Measurements from ENCODE around the gene CMKLR1. TPM values are rescaled to one million over a fixed set of nuclear protein-coding genes. Genes with fewer than 3 reads are reported as not detected.

The CMKLR1 gene
- total RNA-seq, 1 donor from 2014 or later = 10.6 TPM

GRCh38 chr12:108341854-108342847, 3.0 kb upstream of the CMKLR1 start:
- no peak for DNase-seq (ENCODE audit: missing footprints)
- intact Hi-C loops (cut with DNase I) = no loop called here
- ATAC-seq = no peak

- DNase-seq (ENCODE audit: missing footprints) = no peak
- intact Hi-C loops (cut with DNase I) = no loop called here
- ATAC-seq = no peak
These were observed 2.2 kb upstream of the CMKLR1 start for GRCh38 chr12:108341356-108341755.

- ATAC-seq = peak; percentile 3
- DNase-seq (ENCODE audit: missing footprints) = no peak
- intact Hi-C loops (cut with DNase I) = no loop called here
These were observed 926 bp upstream of the CMKLR1 start for GRCh38 chr12:108340037-108340436.

DNA sequence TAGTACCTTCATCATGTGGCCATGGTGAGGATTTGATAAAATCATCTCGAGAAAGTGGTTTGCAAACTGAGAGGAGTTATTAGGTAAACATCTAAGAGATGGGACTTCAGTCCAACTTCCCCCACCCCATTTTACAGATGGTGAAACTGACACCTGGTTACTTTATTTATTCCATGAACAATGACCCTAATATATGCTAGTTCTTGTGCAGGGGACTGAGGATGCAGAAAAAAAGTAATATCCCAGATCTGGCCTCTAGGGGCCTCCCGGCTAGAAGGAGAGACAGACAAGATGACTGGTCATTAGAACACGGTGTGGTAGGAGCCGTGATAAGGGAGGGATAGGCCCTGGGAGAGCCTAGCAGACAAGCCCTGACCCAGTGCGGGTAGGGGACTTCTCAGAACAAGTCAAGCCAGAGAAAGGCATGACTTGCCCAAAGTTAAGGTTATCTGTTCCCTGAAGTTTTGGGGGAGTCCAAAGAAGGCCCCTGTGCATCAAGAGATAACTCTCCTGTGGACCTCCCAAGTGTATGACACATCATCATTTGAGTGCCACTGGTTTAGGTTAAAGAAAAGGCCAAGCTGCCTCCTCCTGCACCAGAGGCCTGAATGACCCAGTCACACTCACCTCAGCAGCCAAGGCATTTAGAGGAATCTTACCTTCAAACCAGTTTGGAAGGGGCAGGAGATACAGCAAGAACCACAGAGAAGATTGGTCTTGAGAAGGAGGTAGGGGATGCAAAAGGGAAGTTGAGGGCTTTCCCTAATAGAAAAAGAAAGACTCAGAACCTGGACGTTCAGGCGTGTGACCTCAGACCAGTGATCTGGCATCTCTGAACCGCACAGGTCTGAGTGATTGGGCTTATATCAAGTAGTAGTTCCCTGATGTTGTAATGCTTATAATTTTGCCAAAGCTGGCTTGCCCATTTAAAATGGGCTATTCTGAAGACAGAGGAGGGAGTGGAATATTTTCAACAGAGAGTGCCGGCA, 1.6 kb downstream of the CMKLR1 start:
- intact Hi-C loops (cut with DNase I) = loop anchor here (5.0 kb wide), 1 partner anchor 35 kb away; no protein-coding TSS in a partner anchor
- ATAC-seq (peak; percentile 40), DNase-seq (ENCODE audit: missing footprints) (no peak)

DNA sequence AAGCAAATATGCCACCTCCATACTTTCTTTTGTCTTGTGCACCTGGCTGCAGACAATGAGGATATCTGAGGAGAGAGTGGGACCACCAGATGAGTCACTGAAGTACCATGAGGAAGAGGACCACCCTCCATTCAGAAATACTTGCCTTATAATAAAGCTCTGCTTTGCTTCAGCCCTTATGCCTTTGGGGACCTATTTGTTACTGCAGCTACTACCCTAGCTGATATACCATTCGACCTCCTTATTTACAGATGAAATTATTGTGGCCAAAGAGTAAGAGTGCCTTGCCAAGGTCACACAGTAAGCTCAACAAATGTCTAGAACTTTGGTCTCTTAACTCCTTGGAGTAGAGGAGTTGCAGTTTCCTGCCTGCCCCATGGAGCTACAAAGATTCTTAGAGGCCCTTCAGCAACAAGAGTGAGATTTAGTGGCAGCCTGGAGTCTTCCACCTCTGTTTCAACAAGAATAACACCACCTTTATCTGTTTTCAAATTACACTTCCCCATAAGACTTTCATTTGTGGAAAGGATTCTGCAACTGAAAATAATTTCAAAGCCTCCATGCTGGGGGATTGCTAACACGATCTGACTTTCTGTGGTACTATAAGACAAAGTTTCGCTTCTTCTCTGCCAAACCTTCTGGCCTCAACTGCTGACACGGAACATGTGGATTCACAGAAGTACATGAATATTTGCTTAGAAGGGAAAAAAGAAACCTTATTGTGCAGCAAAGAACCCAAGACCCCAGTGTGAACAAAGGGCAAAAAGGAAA, 3.6 kb downstream of the CMKLR1 start:
- intact Hi-C loops (cut with DNase I) = loop anchor here (5.0 kb wide), 1 partner anchor 33 kb away; no protein-coding TSS in a partner anchor
- ATAC-seq (no peak), DNase-seq (ENCODE audit: missing footprints) (no peak)

DNA sequence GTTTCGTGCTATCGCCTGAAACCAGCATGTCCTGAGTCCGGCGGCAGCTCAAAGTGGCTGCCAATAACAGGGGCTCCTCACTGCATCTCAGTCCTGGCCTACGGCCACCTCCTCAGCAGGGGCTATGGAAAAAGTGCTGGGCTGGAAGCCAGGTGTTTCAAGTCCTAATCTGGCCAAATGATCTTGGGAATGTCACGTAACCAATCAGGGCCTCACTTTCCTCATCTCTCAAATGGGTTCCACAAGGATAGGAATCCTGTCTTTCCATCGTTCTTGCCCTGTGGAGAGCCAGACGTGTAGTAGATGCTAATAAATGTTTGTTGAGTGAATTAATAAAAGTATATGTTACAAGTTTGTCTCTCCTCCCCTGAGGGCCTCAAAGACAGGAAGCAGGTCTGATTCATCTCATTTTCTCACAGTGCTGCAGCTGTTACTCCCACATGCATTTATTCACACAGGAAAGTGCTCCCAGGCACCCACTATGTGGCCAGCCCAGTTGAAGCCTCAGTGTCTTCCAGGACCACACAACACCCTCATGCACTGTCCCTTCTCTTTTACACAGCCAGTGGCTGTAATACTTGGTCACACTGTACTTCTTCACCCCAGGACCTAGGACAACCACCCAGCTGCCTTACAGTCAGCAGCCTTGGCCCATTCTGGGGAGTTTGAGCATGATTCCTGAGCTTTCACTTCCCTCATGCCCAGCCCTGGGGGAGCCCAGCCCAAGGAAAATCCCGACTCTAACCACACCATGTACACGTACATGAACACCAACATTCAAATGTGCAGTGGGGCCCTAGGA, 5.0 kb downstream of the CMKLR1 start:
- intact Hi-C loops (cut with DNase I) = no loop called here
- ATAC-seq (peak; percentile 21), DNase-seq (ENCODE audit: missing footprints) (no peak)

DNA sequence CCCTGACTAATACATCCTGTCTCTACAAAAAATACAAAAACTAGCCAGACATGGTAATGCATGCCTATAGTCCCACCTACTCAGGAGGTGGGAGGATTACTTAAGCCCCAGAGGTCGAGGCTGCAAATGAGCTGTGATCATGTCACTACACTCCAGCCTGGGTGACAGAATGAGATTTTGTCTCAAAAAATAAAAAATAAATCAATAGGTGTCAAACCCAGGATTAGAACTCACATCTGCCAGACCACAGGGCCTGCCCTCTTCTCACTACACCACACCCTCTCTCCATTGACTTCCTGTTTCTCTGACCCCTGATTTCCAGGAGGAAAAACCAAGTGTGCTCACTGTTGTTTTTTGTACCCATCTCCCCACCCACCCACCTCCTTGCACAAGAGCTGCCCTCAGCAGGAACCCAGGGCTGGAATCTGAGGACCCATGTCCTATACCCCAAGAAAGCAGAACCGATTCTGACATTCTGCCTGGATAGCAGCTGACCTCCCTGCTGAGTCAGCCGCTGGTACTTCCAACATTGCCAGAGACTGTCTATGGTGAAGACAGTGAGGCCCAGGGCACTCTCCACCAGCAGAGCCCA, 6.2 kb downstream of the CMKLR1 start:
- intact Hi-C loops (cut with DNase I) = no loop called here
- peak; percentile 54 for ATAC-seq
- DNase-seq (ENCODE audit: missing footprints) = peak; percentile 75

- intact Hi-C loops (cut with DNase I) = no loop called here
- ATAC-seq = peak; percentile 77
- DNase-seq (ENCODE audit: missing footprints) = no peak
These were observed 10.7 kb downstream of the CMKLR1 start for GRCh38 chr12:108328420-108328819.

DNA sequence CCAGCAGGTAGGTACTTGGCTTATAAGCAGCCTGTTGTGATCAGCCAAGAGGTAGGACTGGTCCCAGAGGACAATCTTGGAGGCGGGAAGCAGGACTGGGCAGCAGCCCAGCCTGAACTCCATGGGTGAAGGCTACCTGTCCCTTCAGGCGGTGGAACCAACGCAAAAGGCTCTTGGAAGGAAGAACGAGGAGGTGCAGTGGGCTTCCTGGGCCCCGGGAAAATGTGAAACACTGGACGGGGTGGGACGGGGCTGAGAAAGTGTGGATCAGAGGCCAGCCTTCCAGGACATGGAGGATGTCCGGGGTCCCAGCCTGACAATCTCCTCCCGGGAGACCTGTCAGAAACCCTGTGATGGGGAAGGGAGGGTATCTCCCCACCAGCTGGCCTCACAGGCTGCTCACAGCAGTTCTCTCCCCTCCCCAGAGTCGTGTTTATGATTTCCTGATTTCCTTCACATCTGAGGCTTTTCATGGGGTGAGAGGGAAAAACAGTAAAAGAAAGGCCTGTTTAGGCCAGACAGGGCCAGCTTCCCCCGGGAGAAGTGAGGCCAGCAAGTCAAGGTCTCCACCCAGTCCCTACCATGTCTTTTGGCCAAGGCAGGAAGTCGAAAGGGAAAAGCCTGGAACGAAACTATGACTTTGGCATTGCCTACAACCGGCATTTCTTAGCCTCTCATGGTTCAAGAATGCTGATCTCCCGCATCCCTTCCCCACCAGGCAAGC, 11.3 kb downstream of the CMKLR1 start:
- intact Hi-C loops (cut with DNase I) = no loop called here
- ATAC-seq = peak; percentile 83
- no peak for DNase-seq (ENCODE audit: missing footprints)

DNA sequence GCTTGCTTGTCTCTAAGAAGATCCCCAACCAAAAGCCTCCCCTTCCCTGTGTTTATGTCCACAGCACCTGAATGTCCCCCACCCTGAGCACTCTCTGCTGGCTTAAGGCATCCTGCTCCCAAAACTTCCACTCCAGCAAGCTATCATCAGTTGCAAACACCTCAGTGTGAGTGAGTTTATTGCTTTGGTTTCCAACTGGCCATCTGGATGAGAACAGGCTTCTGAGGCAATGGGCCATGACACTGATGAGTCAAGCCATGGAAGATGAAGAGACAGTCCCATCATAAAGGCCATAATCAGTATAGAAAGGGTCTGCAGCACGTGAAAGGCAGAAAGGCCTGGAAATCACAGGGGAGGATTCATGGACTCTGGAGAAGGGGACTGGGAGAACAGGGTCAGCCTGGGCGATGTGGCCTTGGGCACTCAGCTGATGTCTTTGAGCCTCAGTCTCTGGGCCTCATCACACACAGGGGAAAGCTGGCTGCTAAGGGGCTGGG, 12.8 kb downstream of the CMKLR1 start:
- DNase-seq (ENCODE audit: missing footprints) (no peak), ATAC-seq (no peak)
- intact Hi-C loops (cut with DNase I) = no loop called here

DNA sequence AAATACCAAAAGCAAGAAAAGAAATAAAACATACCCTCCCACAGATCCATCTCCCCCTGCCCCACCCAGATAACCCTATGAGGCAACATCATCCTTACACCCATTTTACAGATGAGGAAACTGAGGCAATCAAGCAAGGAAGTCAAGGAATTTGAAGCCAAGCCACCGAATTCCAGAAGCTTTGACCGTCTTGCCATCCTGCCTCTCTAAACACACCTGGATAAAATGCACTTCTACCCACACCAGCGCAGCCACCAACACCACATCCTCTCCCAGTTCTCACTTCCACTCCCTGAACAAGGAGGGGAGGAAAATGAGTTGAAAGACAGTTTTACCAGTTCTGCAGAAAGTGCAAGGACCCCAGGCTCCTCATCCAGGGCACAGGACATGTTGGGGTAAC, 13.6 kb downstream of the CMKLR1 start:
- DNase-seq (ENCODE audit: missing footprints) (no peak), ATAC-seq (no peak)
- intact Hi-C loops (cut with DNase I) = no loop called here

DNA sequence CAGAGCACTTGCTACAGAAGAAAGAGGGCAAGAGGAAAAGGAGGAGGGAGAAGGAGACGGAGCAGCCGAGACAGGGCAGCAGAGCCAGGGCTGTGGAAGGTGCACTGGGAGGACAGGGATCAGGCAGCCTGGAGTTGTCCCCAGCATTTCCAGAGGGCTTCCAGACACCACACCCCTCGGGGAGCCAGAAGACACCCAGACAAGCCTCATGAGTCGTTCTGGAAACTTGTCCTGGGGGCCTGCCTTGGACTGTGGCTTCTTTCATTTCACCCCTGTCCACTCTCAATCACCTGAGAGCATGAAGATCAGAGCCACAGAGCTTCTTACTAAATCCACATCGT, 14.1 kb downstream of the CMKLR1 start:
- DNase-seq (ENCODE audit: missing footprints) (no peak), ATAC-seq (no peak)
- intact Hi-C loops (cut with DNase I) = no loop called here

GRCh38 chr12:108324351-108325017, 14.6 kb downstream of the CMKLR1 start:
- ATAC-seq (no peak), DNase-seq (ENCODE audit: missing footprints) (no peak)
- intact Hi-C loops (cut with DNase I) = no loop called here

DNA sequence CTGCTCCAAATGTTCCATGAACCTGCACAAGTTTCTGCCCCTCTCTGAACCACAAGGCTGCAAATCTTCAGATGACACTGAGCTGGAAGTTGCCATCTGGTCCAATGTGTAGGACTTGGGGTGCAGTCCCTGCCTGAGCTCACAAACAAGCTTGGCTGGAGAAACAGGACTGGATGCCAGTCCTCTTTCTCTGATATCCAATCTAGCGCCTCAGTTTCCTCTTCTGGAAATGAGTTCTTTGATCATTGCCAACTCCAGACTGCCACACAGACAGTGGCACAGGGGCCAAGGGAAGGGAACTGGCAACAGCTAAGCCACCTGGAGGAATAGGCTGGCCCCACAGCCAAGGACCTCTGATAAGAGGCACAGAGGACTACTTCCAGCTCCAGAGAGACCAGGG, 15.5 kb downstream of the CMKLR1 start:
- intact Hi-C loops (cut with DNase I) = no loop called here
- no peak for DNase-seq (ENCODE audit: missing footprints)
- no peak for ATAC-seq

GRCh38 chr12:108322998-108323397, 16.1 kb downstream of the CMKLR1 start:
- intact Hi-C loops (cut with DNase I) = no loop called here
- no peak for ATAC-seq
- DNase-seq (ENCODE audit: missing footprints) = no peak

DNA sequence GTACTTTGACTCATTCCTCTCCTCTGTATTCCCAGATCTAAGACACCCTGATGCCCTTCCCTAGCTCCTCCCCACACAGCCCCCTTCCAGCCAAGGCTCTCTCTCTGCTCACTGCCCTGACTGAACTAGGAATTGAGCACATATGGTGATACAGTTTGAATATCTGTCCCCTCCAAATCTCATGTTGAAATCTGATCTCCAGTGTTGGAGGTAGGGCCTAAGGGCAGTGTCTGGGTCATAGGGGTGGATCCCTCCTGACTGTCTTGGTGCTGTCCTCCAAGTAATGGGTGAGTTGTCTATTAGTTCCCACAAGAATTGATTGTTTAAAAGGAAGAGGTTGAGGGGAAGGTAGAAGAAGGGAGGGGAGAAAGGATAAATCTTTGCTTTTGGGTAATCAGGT, 17.4 kb downstream of the CMKLR1 start:
- no peak for ATAC-seq
- intact Hi-C loops (cut with DNase I) = no loop called here
- no peak for DNase-seq (ENCODE audit: missing footprints)

All from Right ventricle myocardium inferior (tissue), 1 donor.